Measurements from ENCODE around the gene PTK7.
"Not testable (repeated sequence)": the region's sequence is repeated elsewhere in the genome, so short reads cannot be mapped to it uniquely, and the experiment has no call there.

PTK7 gene

GRCh38 chr6:43075670-43076463, at the start of gene PTK7:
Gene PTK7 (plus strand): TSS chr6:43076314. CDS start chr6:43076489, 175 bp downstream.
- DNase-seq: peak; percentile 30

GRCh38 chr6:43026365-43026764, 49.7 kb upstream of the PTK7 start:
- DNase-seq: no peak

GRCh38 chr6:43029120-43029519, 47.0 kb upstream of the PTK7 start:
- no peak for DNase-seq

GRCh38 chr6:43032326-43032725, 43.8 kb upstream of the PTK7 start:
- no peak for DNase-seq

GRCh38 chr6:43033496-43034189, 42.5 kb upstream of the PTK7 start:
- no peak for DNase-seq

- no peak for DNase-seq
These were observed 42.0 kb upstream of the PTK7 start for GRCh38 chr6:43034190-43034525.

- DNase-seq: no peak
These were observed 40.5 kb upstream of the PTK7 start for GRCh38 chr6:43035495-43036194.

- no peak for DNase-seq
These were observed 39.4 kb upstream of the PTK7 start for GRCh38 chr6:43036712-43037111.

- no peak for DNase-seq
These were observed 38.9 kb upstream of the PTK7 start for GRCh38 chr6:43037197-43037596.

- no peak for DNase-seq
These were observed 38.4 kb upstream of the PTK7 start for GRCh38 chr6:43037706-43038105.

GRCh38 chr6:43038727-43039126, 37.4 kb upstream of the PTK7 start:
- no peak for DNase-seq

- no peak for DNase-seq
These were observed 35.4 kb upstream of the PTK7 start for GRCh38 chr6:43040542-43041257.

- not testable (repeated sequence) for DNase-seq
These were observed 34.6 kb upstream of the PTK7 start for GRCh38 chr6:43041475-43041874.

GRCh38 chr6:43043310-43043709, 32.8 kb upstream of the PTK7 start:
- no peak for DNase-seq

GRCh38 chr6:43045371-43045930, 30.7 kb upstream of the PTK7 start:
- DNase-seq: no peak

GRCh38 chr6:43047998-43048397, 28.1 kb upstream of the PTK7 start:
- no peak for DNase-seq

GRCh38 chr6:43050981-43051380, 25.1 kb upstream of the PTK7 start:
- DNase-seq: no peak

- DNase-seq: no peak
These were observed 23.8 kb upstream of the PTK7 start for GRCh38 chr6:43052225-43052841.

GRCh38 chr6:43052842-43053544, 23.1 kb upstream of the PTK7 start:
- peak; percentile 45 for DNase-seq

GRCh38 chr6:43053545-43054205, 22.4 kb upstream of the PTK7 start, which contains the start of gene CUL7:
Gene CUL7 (minus strand): TSS chr6:43053851. CDS start chr6:43052788, 1,063 bp downstream.
- peak; percentile 95 for DNase-seq

Measured in RPMI8226 (cell line).